Neural progenitor cell (in vitro differentiated cells): ENCODE measurements around the gene GLIS1. TPM values are rescaled to one million over a fixed set of nuclear protein-coding genes. Genes with fewer than 3 reads are reported as not detected.
A peak's percentile ranks its signal among the peaks of the same experiment; 100 is the strongest.

Source experiments
- DNase-seq: peaks from one replicate; pipeline ENCODE4 v3.0.0-alpha.2; 2016; ENCODE audit warnings: low spot score
- H2AFZ ChIP-seq: fragments of 200-600 bp; sonication (generic); replicated peaks from 2 replicates; pipeline ENCODE4 v1.6.1; 2016; ENCODE audit warnings: antibody characterized with exemption
- H3F3A ChIP-seq: fragments of 200-600 bp; sonication (generic); 2 replicates; pipeline ENCODE4 v1.6.1; 2016; ENCODE audit warnings: antibody characterized with exemption, low read depth
- H3K27ac ChIP-seq: fragments of 200-600 bp; sonication (generic); 2 replicates; pipeline ENCODE4 v1.5.1; 2016; ENCODE audit warnings: mild to moderate bottlenecking
- H3K27me3 ChIP-seq: fragments of 200-600 bp; sonication (generic); 2 replicates; pipeline ENCODE4 v1.6.1; 2016; ENCODE audit warnings: mild to moderate bottlenecking, moderate library complexity
- H3K36me3 ChIP-seq: fragments of 200-600 bp; sonication (generic); 2 replicates; pipeline ENCODE4 v1.5.1; 2016
- H3K4me1 ChIP-seq: fragments of 200-600 bp; sonication (generic); 2 replicates; pipeline ENCODE4 v1.6.1; 2016; ENCODE audit warnings: mixed run types
- H3K4me2 ChIP-seq: fragments of 200-600 bp; sonication (generic); 2 replicates; pipeline ENCODE4 v1.6.1; 2016
- H3K4me3 ChIP-seq: fragments of 200-600 bp; sonication (generic); 2 replicates; pipeline ENCODE4 v1.5.1; 2016
- H3K79me2 ChIP-seq: fragments of 200-600 bp; sonication (generic); 2 replicates; pipeline ENCODE4 v1.6.1; 2016; ENCODE audit warnings: low read depth
- H3K9ac ChIP-seq: fragments of 200-600 bp; sonication (generic); 2 replicates; pipeline ENCODE4 v1.6.1; 2016
- H3K9me3 ChIP-seq: fragments of 200-600 bp; sonication (generic); 2 replicates; pipeline ENCODE4 v1.5.1; 2016; ENCODE audit warnings: low read depth
- H4K20me1 ChIP-seq: fragments of 200-600 bp; sonication (generic); 2 replicates; pipeline ENCODE4 v1.6.1; 2016; ENCODE audit warnings: low read depth
- H3K27ac Mint-ChIP-seq: 3 replicates; pipeline ENCODE4 v1.8.0; 2021; ENCODE audit warnings: mixed read lengths
- H3K27me3 Mint-ChIP-seq: 2 replicates; pipeline ENCODE4 v1.8.0; 2022; ENCODE audit warnings: low read depth, mild to moderate bottlenecking, inconsistent platforms, moderate library complexity, mixed read lengths; ENCODE audit not compliant: insufficient read depth
- H3K36me3 Mint-ChIP-seq: 3 replicates; pipeline ENCODE4 v1.8.0; 2021; ENCODE audit warnings: mixed read lengths
- H3K4me1 Mint-ChIP-seq: 3 replicates; pipeline ENCODE4 v1.8.0; 2021; ENCODE audit warnings: mixed read lengths
- H3K4me3 Mint-ChIP-seq: 3 replicates; pipeline ENCODE4 v1.8.0; 2021; ENCODE audit warnings: mild to moderate bottlenecking, moderate library complexity, mixed read lengths
- H3K9me3 Mint-ChIP-seq: 3 replicates; pipeline ENCODE4 v1.8.0; 2020; ENCODE audit warnings: mixed read lengths
- CTCF ChIP-seq: fragments of 200-600 bp; sonication (generic); IDR thresholded peaks from 2 replicates; pipeline ENCODE4 v1.5.1; 2017; ENCODE audit warnings: antibody characterized with exemption, mild to moderate bottlenecking
- EZH2 ChIP-seq: fragments of 200-600 bp; sonication (generic); IDR thresholded peaks from 2 replicates; pipeline ENCODE4 v1.6.1; 2017; ENCODE audit warnings: antibody characterized with exemption, mild to moderate bottlenecking, moderate library complexity
- EZH2phosphoT487 ChIP-seq: fragments of 200-600 bp; sonication (generic); IDR thresholded peaks from 2 replicates; pipeline ENCODE4 v1.6.1; 2017; ENCODE audit warnings: antibody characterized with exemption
- total RNA-seq: library from RNA; depleted of rRNA; stranded (reverse); fragments of >200 nt; gene quantifications from 2 replicates; pipeline ENCODE4 v1.2.3, GENCODE V29; 2015; ENCODE audit warnings: low replicate concordance

Gene GLIS1
- total RNA-seq, 1 donor from 2014 or later = not detected

GRCh38 chr1:53552146-53552861, 186.7 kb downstream of the GLIS1 start:
- TF ChIP-seq EZH2 (no peak), EZH2phosphoT487 (no peak), CTCF (no peak)
- Histone ChIP-seq H4K20me1 (no peaks in the 10 kb centered on the region), H3K36me3 (no peaks in the 10 kb centered on the region), H3K4me1 (peaks cover 11% of the 10 kb centered on the region), H3K4me3 (no peak overlapping the region), H3K79me2 (no peaks in the 10 kb centered on the region), H3K27me3 (no peaks in the 10 kb centered on the region), H3K4me2 (peak overlapping the region; percentile 19), H3F3A (peaks cover 11% of the 10 kb centered on the region), H3K9me3 (no peaks in the 10 kb centered on the region), H2AFZ (no peak overlapping the region), H3K9ac (no peak overlapping the region), H3K27ac (no peak overlapping the region)
- H3K4me3 Mint-ChIP-seq = no peak overlapping the region
- peaks cover 8% of the 10 kb centered on the region for H3K4me1 Mint-ChIP-seq
- peak overlapping the region; percentile 12 for H3K27ac Mint-ChIP-seq
- H3K36me3 Mint-ChIP-seq = no peaks in the 10 kb centered on the region
- H3K9me3 Mint-ChIP-seq = no peaks in the 10 kb centered on the region
- H3K27me3 Mint-ChIP-seq = peaks cover 20% of the 10 kb centered on the region
- DNase-seq = peak; percentile 55

GRCh38 chr1:53551428-53551995, 187.5 kb downstream of the GLIS1 start:
- Mint-ChIP-seq H3K27me3 (peaks cover 23% of the 10 kb centered on the region), H3K4me3 (no peak overlapping the region), H3K36me3 (no peaks in the 10 kb centered on the region), H3K4me1 (peaks cover 8% of the 10 kb centered on the region), H3K9me3 (no peaks in the 10 kb centered on the region), H3K27ac (peak overlapping the region; percentile 12)
- Histone ChIP-seq H3K27me3 (no peaks in the 10 kb centered on the region), H3K4me3 (no peak overlapping the region), H3K9me3 (no peaks in the 10 kb centered on the region), H3F3A (peaks cover 11% of the 10 kb centered on the region), H3K4me1 (peaks cover 11% of the 10 kb centered on the region), H3K9ac (no peak overlapping the region), H3K36me3 (no peaks in the 10 kb centered on the region), H2AFZ (no peak overlapping the region), H3K27ac (no peak overlapping the region), H3K4me2 (no peak overlapping the region), H4K20me1 (no peaks in the 10 kb centered on the region), H3K79me2 (no peaks in the 10 kb centered on the region)
- no peak for DNase-seq
- TF ChIP-seq CTCF = no peak
- TF ChIP-seq EZH2 = no peak
- TF ChIP-seq EZH2phosphoT487 = no peak

- Histone ChIP-seq H3K4me3 (no peak overlapping the region), H3K79me2 (no peaks in the 10 kb centered on the region), H3K9me3 (no peaks in the 10 kb centered on the region), H4K20me1 (no peaks in the 10 kb centered on the region), H3K4me1 (peaks cover 11% of the 10 kb centered on the region), H2AFZ (no peak overlapping the region), H3K9ac (no peak overlapping the region), H3K4me2 (no peak overlapping the region), H3K27ac (no peak overlapping the region), H3F3A (peaks cover 11% of the 10 kb centered on the region), H3K36me3 (no peaks in the 10 kb centered on the region), H3K27me3 (no peaks in the 10 kb centered on the region)
- Mint-ChIP-seq H3K27ac (no peak overlapping the region), H3K4me1 (peaks cover 12% of the 10 kb centered on the region), H3K36me3 (no peaks in the 10 kb centered on the region), H3K27me3 (peaks cover 24% of the 10 kb centered on the region), H3K4me3 (no peak overlapping the region), H3K9me3 (no peaks in the 10 kb centered on the region)
- no peak for DNase-seq
- no peak for TF ChIP-seq EZH2phosphoT487
- TF ChIP-seq EZH2 = no peak
- TF ChIP-seq CTCF = no peak
Observed at GRCh38 chr1:53550201-53550741, 188.7 kb downstream of the GLIS1 start.
